ENCODE results near the gene GMPS.
"Not testable (repeated sequence)": the region's sequence is repeated elsewhere in the genome, so short reads cannot be mapped to it uniquely, and the experiment has no call there.

GMPS gene

DNA sequence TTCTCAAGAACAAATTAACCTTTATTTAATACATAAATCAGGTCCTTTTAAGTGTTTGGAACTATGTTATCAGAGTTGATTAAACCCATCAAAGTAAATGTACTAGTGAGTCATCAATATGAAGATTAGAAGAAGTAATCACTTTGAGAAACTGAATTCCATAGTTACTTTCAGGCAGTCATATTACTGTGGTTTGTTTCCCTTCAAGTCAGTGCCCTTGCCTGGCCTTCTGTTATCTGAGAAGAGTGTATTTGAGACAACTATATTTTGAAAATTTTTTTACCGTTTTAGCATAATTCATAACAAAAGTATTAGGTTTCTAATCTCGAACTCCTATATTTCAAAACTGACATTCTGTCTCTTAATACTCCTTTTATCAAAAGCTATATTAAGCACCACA, 73.6 kb downstream of the GMPS start:
- no peak for DNase-seq (ENCODE audit: low read depth)

DNA sequence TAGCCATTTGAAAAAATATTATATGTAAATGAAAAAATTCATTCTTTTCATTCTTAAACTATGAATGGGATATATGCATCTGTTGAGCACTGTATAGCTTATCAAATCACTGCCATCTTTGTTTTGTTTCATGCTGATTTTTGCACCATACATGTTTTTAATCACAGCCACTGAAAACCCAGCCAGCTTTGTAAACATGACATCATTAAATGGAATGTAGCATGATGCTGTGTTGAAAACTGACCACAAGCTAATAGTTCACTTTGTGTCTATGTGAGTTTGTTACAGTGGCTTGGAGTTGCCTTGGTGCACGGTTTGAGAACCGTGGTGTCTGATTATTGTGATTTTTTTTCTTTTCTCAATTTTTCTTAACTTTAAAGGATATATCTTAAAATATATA, 75.7 kb downstream of the GMPS start:
- no peak for DNase-seq (ENCODE audit: low read depth)

DNA sequence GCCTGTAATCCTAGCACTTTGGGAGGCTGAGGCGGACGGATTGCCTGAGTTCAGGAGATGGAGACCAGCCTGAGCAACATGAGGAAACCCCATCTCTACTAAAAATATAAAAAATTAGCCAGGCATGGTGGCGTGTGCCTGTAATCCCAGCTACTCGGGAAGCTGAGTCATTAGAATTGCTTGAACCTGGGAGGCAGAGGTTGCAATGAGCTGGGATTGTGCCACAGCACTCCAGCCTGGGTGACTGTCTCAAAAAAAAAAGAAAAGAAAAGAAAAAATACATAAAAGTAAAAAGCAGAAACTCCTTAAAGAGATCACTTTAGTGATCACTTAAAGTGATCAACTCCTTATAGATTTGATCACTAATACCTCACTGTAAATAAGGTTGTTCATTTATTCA, 78.0 kb downstream of the GMPS start:
- DNase-seq (ENCODE audit: low read depth): no peak

DNA sequence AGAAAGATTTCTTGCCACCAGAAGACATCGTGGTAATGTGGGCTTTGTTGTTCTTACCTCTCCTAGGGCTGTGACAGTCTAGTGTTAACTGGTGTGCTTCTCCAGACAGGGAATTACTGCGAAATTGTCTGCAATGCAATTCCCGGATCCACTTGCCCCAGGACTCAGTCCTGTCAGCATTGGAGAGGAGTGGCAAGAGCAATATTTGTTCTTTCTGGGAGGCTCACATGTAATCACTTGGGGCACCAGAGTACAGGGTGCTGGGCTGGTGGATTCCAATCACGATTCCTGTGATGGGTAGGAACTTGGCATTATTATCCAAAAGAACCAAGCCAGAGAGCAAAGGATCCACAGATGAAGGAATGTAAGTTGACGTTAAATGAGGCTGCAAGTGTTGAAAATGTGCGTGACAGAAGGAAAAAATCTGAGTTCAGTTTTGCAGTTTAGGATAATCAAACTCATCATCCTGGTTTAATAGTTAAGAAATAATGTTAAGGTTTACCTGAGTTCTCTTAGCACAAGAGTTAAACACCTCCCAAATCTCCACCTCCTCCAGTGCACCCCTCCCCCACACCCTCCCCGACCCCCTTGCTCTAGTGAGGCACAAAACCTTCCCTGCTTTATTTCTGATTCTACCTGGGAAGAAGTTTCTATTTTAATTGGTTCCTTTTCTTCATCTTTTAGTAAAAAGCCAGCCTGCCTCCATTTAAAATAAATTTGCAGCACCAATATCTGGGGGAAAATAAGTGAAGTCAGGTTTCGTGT, 79.2 kb downstream of the GMPS start:
- no peak for DNase-seq (ENCODE audit: low read depth)

DNA sequence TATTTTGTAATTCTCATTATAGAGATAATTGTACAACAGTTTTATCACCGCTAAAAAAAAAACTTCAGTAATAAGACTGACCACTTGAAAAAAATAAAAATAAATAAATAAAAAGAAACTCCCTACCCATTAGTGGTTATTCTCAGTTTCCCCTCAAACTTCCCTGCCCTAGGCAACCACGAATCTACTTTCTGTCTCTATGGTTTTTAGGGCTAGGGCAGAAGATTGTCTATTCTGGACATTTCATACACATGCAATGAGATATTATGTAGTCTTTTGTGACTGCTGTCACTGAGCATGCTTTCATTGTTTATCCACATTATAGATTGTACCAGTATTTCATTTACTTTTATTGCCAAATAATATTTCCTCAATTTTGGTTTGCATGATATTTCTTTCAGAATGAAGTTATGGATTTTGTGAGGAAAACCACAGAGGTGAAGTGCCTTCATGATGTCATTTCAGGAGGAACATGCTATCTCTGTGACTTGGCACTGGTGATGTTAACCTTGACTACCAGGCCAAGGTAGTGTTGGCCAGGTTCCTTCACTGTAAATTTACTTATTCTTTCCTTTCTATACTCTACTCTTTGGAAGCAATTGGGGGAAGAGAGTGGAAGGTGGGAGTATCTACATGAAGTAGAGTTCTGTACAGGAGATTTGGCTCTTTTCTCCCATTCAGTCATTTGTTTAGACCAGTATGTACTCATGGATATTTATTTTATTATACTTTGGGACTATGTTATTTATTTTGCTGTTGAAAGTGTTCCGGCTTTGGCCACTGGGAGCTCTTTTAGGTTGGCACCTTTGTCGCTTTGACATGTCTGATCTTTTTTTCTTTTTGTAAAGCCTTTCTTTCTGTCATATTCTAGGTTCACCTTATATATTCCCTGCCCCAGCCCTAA, 86.3 kb downstream of the GMPS start:
- no peak for DNase-seq (ENCODE audit: low read depth)

DNA sequence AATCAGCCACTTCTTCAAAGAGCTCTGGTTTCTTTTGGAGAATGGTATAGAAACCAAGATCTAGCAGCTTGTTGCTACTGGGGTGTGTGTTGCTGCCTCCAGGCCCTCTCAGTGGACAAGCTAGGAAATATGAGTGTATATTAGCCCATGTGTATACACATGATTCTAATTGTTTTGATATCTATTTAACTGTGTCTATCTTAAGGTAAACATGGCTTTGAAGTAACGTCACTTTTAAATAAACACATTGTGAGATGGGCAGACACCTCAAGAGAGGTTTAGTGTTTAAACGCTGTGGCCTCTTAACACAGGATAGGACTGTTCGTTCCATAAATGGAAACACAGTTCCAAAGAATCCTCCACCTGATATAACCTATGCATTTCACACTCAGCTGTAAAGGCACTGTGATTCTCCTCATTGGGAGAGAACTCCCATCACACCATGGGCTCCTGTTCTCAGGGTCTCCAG, 87.0 kb downstream of the GMPS start:
- DNase-seq (ENCODE audit: low read depth): no peak

DNA sequence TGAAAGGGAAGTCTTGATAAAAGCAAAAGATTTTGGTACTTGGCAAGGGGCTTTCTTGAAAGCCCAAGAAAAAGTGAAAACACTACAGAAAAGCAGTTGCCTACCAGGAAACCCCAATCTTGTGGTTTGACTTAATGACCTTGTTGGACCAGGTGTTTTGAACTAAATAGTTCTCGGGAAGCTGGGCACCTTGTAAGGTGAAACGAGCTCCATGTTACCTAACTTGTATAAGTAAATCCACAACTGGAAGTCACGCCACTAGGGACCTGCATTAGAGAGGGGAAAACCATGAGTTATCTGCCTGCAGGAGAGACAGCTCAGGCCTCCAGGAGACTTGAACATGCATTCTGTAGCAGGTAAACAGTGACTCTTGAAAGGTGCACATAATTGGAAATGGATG, 88.2 kb downstream of the GMPS start:
- DNase-seq (ENCODE audit: low read depth): no peak

DNA sequence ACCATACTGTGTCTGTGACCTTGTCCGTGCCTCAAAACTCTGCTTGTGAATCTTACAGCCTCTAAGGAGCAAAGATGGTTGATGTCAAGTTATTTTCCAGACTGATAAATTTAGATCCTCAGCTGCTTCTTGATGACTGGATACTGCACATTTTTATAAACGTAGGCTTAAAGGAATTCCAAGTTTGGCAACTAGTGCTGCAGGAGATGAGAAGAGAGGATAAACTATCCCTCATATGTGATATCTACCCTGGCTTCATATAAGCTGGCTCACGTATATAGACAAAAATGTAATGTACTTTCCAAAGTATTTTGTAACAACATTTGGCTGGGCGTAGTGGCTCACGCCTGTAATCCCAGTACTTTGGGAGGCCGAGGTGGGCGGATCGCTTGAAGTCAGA, 89.6 kb downstream of the GMPS start:
- no peak for DNase-seq (ENCODE audit: low read depth)

DNA sequence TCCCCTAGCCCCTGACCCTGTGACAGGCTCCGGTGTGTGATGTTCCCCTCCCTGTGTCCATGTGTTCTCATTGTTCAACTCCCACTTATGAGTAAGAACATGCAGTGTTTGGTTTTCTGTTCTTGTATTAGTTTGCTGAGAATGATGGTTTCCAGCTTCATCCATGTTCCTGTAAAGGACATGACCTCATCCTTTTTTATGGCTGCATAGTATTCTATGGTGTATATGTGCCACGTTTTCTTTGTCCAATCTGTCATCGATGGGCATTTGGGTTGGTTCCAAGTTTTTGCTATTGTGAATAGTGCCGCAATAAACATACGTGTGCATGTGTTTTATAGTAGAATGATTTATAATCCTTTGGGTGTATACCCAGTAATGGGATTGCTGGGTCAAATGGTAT, 90.6 kb downstream of the GMPS start:
- not testable (repeated sequence) for DNase-seq (ENCODE audit: low read depth)

DNA sequence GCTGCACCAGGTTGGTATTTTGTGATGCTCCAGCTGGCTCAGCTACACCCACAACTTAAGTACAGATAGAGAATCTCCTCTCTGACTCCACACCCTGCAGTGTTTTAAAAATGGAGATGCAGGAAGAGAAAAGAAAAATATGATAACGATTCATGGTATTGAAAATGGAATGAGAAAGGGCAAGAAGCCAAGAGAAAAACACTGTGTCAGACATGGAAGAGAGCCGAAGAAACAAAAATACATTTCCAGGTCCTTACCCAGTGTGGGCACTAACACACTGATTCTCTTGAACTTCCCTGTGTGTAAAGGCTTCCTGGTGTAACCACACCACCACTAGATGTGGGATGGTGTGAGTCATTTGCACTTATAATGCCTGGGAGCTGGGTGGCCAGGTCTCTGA, 93.1 kb downstream of the GMPS start:
- DNase-seq (ENCODE audit: low read depth): no peak

DNA sequence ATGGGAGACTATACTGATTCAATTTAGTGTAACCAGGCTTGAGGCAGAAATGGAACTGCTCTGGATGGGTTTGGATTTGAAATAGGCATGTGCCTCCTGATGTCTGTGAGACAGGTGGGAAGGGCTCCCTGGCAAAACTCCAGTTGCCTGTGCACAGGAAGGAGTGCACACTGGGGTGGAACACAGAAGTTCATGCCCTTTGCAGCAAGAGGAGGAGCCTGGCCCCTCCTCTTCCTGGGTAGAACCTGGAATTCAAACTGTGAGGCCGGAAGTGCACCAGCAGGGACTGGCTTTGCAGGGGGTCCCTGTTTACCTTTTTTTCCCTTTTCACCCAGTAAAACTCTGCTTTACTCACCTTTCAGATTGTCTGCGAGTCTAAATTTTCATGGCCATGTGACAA, 99.9 kb downstream of the GMPS start:
- DNase-seq (ENCODE audit: low read depth): no peak

DNA sequence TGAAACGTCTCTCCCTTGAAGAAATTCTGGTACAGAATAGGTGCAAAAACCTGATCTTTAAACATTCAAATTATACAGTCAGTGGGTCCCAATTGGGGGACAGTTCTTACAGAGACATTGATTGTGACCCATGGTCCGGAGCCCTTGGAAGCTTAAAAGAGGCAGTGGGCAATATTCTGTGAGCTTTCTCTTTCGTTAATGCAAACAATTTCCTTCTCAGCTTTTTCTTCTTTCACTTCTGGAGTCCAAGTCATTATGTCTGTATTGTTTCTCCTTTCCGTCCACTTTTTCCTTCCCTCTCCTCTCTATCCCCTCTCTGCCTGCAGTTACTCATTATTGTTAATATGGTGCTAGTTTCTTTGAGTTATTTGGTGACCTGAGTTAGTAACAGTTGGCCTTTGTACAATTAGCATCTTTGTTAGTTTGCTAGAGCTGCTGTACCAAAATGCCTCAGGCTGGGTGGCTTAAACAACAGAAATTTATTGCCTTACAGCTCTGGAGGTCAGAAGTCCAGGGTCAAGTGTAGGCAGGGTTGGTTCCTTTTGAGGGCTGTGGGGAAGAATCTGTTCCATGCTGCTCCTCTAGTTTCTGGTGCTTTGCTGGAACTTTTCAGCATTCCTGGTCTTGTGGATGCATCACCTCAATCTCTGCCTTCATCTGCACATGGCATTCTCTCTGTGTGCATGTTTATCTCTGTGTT, 102.6 kb downstream of the GMPS start:
- no peak for DNase-seq (ENCODE audit: low read depth)

DNA sequence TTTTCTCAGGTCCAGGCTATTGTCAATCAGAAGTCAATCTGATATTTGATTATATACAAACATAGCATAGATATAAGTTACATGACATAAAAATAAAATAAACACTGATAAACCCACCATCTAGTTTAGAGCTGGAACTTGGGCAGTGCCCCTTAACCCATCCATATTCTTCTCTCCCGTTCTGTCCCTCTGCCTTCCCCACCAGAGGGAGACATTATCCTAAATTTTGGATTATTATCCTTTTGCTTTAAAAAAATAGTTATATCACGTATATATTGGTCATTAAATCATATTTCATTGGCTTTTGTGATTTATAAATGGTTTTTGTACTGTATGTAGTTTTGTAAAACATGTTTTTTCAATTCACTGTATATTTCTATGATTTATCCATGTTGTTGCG, 107.9 kb downstream of the GMPS start:
- no peak for DNase-seq (ENCODE audit: low read depth)

DNA sequence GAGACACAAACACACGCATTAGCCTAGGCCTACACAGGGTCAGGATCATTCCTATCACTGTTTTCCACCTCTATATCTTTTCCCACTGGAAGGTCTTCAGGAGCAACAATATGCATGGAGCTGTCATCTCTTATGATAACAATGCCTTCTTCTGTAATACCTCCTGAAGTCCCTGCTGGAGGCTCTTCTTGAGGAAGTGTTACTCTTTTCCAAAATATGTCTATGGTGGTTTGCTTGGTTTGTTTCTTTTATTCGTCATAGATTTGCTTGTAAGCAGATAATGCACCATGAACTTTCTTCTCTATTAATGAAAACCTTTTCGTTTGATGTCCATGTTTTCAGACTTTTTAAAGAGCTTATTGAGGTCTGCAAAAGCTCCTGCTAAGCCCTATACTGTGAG, 109.3 kb downstream of the GMPS start:
- DNase-seq (ENCODE audit: low read depth): no peak

DNA sequence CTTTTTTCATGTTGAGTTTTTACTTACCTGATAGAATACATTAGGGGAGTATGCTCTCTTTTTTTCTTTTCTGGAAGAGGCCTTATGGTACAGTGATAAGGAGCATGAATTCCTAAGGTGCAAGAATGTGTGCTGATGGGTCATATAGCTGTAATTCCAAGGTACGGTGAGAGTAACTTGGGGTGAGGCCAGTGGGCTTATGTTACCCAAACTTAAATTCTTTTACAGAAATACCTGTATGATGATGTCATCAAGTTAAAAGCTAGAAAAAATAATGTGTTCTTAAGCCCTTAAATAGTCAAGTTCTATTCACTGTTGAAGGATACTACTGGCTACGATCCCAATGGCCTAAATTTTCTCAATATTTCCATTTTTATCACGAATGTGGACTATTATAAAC, 111.2 kb downstream of the GMPS start:
- no peak for DNase-seq (ENCODE audit: low read depth)

DNA sequence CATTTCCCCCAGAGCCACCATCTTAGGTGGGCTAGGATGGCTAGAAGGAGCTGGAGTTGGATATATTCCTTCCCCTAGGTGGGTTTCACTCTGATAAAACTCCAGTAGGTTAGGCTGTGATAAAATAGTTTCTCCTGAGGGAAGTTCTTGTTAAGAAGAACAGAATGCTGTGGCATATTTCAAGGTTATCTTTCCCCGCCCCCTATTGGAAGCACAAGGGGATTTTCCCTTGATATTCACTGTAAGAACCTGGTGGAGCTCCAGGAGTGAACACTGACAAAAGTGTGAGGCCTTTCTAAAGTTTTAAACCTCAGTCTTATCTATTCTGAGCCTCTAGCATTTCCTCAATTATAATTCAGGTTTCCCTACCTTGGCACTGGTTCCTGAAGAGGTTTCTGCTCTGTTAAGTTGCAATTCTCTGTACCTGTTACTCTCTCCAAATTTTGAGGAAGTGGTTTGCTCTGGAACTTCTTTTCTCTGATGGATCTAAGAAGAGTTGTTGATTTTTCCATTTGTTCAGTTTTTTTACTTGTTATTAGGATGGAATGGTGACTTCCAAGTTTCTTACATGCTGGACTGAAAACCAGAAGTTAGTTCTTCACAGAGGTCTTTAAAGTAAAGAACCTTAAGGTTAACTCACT, 113.5 kb downstream of the GMPS start:
- no peak for DNase-seq (ENCODE audit: low read depth)

DNA sequence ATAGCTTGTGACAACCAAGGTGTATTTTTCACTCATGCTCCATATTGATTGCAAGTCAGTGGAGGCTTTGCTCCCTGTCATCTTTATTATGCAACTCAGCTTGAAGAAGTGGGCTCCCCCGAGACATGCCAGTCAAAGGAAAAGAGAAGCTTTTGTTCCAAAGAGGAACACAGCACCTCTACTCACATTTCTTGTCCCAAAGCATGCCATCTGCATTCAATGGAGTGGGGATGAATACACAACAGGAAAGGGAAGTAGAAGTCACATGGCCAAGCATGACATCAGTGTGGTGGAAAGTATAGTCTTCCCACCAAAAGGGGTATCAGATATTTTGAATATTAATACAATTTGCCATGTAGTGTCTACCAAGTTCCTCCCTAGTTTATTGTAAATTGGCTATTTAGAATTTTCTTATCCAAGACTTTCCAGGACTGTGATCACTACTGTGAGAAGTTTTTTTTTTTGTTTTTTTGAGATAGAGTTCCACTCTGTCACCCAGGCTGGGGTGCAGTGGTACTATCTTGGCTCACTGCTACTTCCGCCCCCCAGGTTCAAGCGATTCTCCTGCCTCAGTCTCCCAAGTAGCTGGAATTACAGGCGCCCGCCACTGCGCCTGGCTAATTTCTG, 114.5 kb downstream of the GMPS start:
- DNase-seq (ENCODE audit: low read depth): no peak

DNA sequence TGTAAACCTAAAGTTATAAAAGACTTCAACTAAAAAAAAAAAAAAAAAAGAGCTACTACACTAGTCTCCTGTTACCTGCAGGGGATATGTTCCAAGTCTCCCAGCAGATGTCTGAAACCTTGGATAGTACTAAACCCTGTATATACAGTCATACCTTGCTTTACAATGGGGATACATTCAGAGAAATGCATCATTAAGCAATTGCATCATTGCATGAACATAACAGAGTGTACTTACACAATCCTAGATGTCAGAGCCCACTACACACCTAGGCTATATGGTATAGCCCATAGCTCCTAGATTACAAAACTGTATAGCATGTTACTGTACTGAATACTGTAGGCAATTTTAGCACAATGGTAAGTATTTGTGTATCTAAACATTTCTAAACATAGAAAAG, 119.1 kb downstream of the GMPS start:
- no peak for DNase-seq (ENCODE audit: low read depth)

DNA sequence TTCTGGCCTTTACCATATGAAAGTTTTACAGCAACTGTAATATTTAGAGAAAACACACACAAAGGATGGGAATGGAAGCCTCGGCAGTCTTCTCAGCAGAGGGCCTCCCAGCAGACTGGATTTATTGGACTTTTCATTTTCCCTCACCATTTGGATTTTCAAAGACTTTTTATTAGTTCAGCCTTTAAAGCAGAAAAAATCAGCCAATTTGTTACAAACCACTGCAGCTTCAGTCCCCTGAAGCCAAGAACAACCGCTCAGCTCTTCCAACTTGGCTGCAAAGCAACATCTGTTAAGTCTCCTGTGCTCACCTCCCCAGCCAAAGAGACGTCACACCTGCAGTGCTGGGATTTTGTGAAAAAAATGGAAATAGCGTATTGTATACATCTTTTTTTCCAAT, 120.8 kb downstream of the GMPS start:
- no peak for DNase-seq (ENCODE audit: low read depth)

DNA sequence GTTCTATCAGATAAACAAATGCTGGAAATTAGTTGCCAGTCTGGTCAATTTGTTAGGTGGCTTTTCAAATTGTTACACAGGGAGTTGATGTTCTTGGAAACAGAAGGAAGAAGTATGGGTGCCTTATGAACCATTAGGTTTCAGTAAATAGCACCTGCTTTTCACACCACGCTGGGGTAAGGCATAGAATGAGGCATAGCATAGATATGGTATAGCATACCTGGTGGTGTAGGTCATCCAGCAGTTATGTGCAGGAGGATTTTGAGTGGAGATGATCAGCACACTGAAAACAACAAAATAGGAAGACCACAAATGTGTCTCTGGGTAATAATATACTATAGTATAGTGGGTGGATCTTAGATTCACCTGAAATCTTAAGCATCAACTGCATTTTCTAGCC, 121.4 kb downstream of the GMPS start:
- no peak for DNase-seq (ENCODE audit: low read depth)

Data from activated T-cell treated with anti-CD3 and anti-CD28 coated beads for 1 hour (primary cell).